Natural killer cell (primary cell): ENCODE data around the gene ZNF227. TPM values are rescaled to one million over a fixed set of nuclear protein-coding genes. Genes with fewer than 3 reads are reported as not detected.
A peak's percentile ranks its signal among the peaks of the same experiment; 100 is the strongest.
"Not testable (repeated sequence)": the region's sequence is repeated elsewhere in the genome, so short reads cannot be mapped to it uniquely, and the experiment has no call there.

Experiments
- ATAC-seq, 3 donors: fragments of 150-1000 bp in 2 of 3; fragments of 200-7000 bp in 1 of 3; cut with Tn5 transposase; 1 replicate in 1 of 3; 2 replicates in 2 of 3; pipeline ENCODE4 v1.10.0; 2021; ENCODE audit warnings: mild to moderate bottlenecking in 2 of 3, moderate library complexity in 2 of 3
- DNase-seq, 2 donors: peaks; one replicate each; pipeline versions ENCODE4 v3.0.0 to v3.0.0-alpha.2; 2013 to 2021; ENCODE audit warnings: mixed read lengths in 1 of 2
- H3K27ac ChIP-seq: one replicate; pipeline ENCODE4 v1.5.1; 2013; ENCODE audit warnings: mild to moderate bottlenecking, low read length
- H3K27me3 ChIP-seq: one replicate; pipeline ENCODE4 v1.6.1; 2013; ENCODE audit warnings: low read length; ENCODE audit not compliant: control insufficient read depth, insufficient read depth
- H3K36me3 ChIP-seq: one replicate; pipeline ENCODE4 v1.6.1; 2013; ENCODE audit warnings: low read length; ENCODE audit not compliant: control insufficient read depth, insufficient read depth
- H3K4me1 ChIP-seq: one replicate; pipeline ENCODE4 v1.6.1; 2013; ENCODE audit warnings: low read length; ENCODE audit not compliant: control insufficient read depth, insufficient read depth
- H3K4me3 ChIP-seq: one replicate; pipeline ENCODE4 v1.5.1; 2013; ENCODE audit warnings: low read length
- H3K9me3 ChIP-seq: one replicate; pipeline ENCODE4 v1.6.1; 2013; ENCODE audit warnings: low read length; ENCODE audit not compliant: control insufficient read depth, insufficient read depth
- H3K27ac Mint-ChIP-seq, 2 donors: one replicate each; pipeline ENCODE4 v1.8.0; 2022; ENCODE audit warnings: mild to moderate bottlenecking in 2 of 2, mixed read lengths in 2 of 2, moderate library complexity in 1 of 2
- H3K27me3 Mint-ChIP-seq, 2 donors: one replicate each; pipeline ENCODE4 v1.8.0; 2022; ENCODE audit warnings: low read depth in 2 of 2, mixed read lengths in 2 of 2
- H3K36me3 Mint-ChIP-seq: one replicate; pipeline ENCODE4 v1.8.0; 2022; ENCODE audit warnings: mixed read lengths
- H3K4me1 Mint-ChIP-seq, 2 donors: one replicate each; pipeline ENCODE4 v1.8.0; 2022; ENCODE audit warnings: mixed read lengths in 2 of 2
- H3K4me3 Mint-ChIP-seq: one replicate; pipeline ENCODE4 v1.8.0; 2022; ENCODE audit warnings: mild to moderate bottlenecking, moderate library complexity, mixed read lengths
- H3K9me3 Mint-ChIP-seq, 2 donors: one replicate each; pipeline ENCODE4 v1.8.0; 2022; ENCODE audit warnings: mixed read lengths in 2 of 2
- CTCF ChIP-seq: fragments of 200-600 bp; IDR thresholded peaks from one replicate; pipeline ENCODE4 v1.8.0; 2022; ENCODE audit warnings: antibody characterized with exemption
- WGBS: methylation state at CpG from one replicate; pipeline ENCODE4 v1.1.7; 2013; ENCODE audit warnings: missing lambda C conversion rate; ENCODE audit not compliant: insufficient coverage; 5-methylcytosine and 5-hydroxymethylcytosine counted together
- intact Hi-C: fragments of 100-400 bp; cut with micrococcal nuclease; formaldehyde crosslinking; loops from one replicate; pipeline ENCODE4 v1.14.2; 2022
- total RNA-seq, 4 donors: library from RNA; stranded (reverse); fragments of 120-200 nt in 1 of 4; gene quantifications; one replicate each; pipeline versions ENCODE4 v1.2.3 to v1.2.4, GENCODE V29; 2013 to 2022

ZNF227 gene
- total RNA-seq, 3 donors from 2014 or later (not counting 1 experiment from before 2014, with no cell fraction given), result 21.0 to 32.3 (median 23.4) TPM

GRCh38 chr19:44164673-44165512 lies 47.4 kb upstream of the ZNF227 start, which contains the start of gene ZNF226:
Gene ZNF226, plus strand, starts transcription at chr19:44165100. Its CDS starts 4,981 bp downstream, at chr19:44170081.
- peaks cover 38 to 42% of the 10 kb centered on the region in 2 donors for H3K4me1 Mint-ChIP-seq
- ATAC-seq (peak; percentile 84 to 97 (median 93)), DNase-seq (peak; percentile 45 to 93)
- H3K27me3 Mint-ChIP-seq, result no peaks in the 10 kb centered on the region
- Histone ChIP-seq H3K36me3 (peaks cover 28% of the 10 kb centered on the region), H3K4me3 (peak within 1 kb of the TSS; percentile 71), H3K27me3 (no peaks in the 10 kb centered on the region), H3K27ac (peak within 1 kb of the TSS; percentile 77), H3K4me1 (peaks cover 13% of the 10 kb centered on the region), H3K9me3 (peaks cover 18% of the 10 kb centered on the region)
- H3K36me3 Mint-ChIP-seq, result peaks cover 33% of the 10 kb centered on the region
- peak within 1 kb of the TSS; percentile 96 to 98 for H3K27ac Mint-ChIP-seq
- H3K4me3 Mint-ChIP-seq, result peak within 1 kb of the TSS; percentile 98
- no peaks in the 10 kb centered on the region for H3K9me3 Mint-ChIP-seq
- TF ChIP-seq CTCF, result no peak
- under 1% methylated on average over 30 of the region's 32 CpGs for WGBS
- intact Hi-C loops, result loop anchor here (2.0 kb wide), 1 partner anchor 42 kb away; no protein-coding TSS in a partner anchor

- Mint-ChIP-seq H3K9me3 (peaks cover 11 to 19% of the 10 kb centered on the region in 2 donors), H3K36me3 (peaks cover 72% of the 10 kb centered on the region), H3K4me1 (peaks cover 24 to 25% of the 10 kb centered on the region in 2 donors)
- H3K27me3 Mint-ChIP-seq, H3K27me3 ChIP-seq, H3K4me3 ChIP-seq, ATAC-seq, H3K4me3 Mint-ChIP-seq, H3K27ac ChIP-seq, H3K4me1 ChIP-seq, intact Hi-C loops, H3K27ac Mint-ChIP-seq, DNase-seq: not testable (repeated sequence)
- peaks cover 21% of the 10 kb centered on the region for H3K9me3 ChIP-seq
- peaks cover 82% of the 10 kb centered on the region for H3K36me3 ChIP-seq
- 100% methylated on average over 5 of the region's 6 CpGs for WGBS
Measured at GRCh38 chr19:44170660-44171059, 41.7 kb upstream of the ZNF227 start.

GRCh38 chr19:44176590-44176989 lies 35.7 kb upstream of the ZNF227 start:
- intact Hi-C loops, result no loop called here
- Mint-ChIP-seq H3K27me3 (no peaks in the 10 kb centered on the region), H3K27ac (no peak overlapping the region), H3K4me1 (no peaks in the 10 kb centered on the region), H3K4me3 (no peak overlapping the region), H3K36me3 (peaks cover 65% of the 10 kb centered on the region), H3K9me3 (peaks cover 24 to 36% of the 10 kb centered on the region in 2 donors)
- no peak overlapping the region for H3K27ac ChIP-seq
- no peak for TF ChIP-seq CTCF
- H3K36me3 ChIP-seq, result peaks cover 53% of the 10 kb centered on the region
- no peak for DNase-seq
- WGBS, result 100% methylated on average over 3 of the region's 3 CpGs
- H3K4me1 ChIP-seq, result no peaks in the 10 kb centered on the region
- ATAC-seq, result no peak
- no peak overlapping the region for H3K4me3 ChIP-seq
- peaks cover 51% of the 10 kb centered on the region for H3K9me3 ChIP-seq
- no peaks in the 10 kb centered on the region for H3K27me3 ChIP-seq

GRCh38 chr19:44180968-44181367 lies 31.4 kb upstream of the ZNF227 start:
- no peak overlapping the region for H3K27ac ChIP-seq
- Mint-ChIP-seq H3K27me3 (no peaks in the 10 kb centered on the region), H3K4me1 (no peaks in the 10 kb centered on the region), H3K27ac (no peak overlapping the region), H3K36me3 (peaks cover 31% of the 10 kb centered on the region), H3K9me3 (peaks cover 17 to 22% of the 10 kb centered on the region in 2 donors), H3K4me3 (no peak overlapping the region)
- H3K4me3 ChIP-seq, result no peak overlapping the region
- ATAC-seq (no peak), DNase-seq (no peak)
- H3K36me3 ChIP-seq, result peaks cover 9% of the 10 kb centered on the region
- no peaks in the 10 kb centered on the region for H3K27me3 ChIP-seq
- H3K4me1 ChIP-seq, result no peaks in the 10 kb centered on the region
- no peak for TF ChIP-seq CTCF
- intact Hi-C loops, result no loop called here
- H3K9me3 ChIP-seq, result peaks cover 48% of the 10 kb centered on the region
